MG63 (cell line): Measurements from ENCODE around the gene SCRN2. TPM values are rescaled to one million over a fixed set of nuclear protein-coding genes. Genes with fewer than 3 reads are reported as not detected.
A peak's percentile ranks its signal among the peaks of the same experiment; 100 is the strongest.

Source experiments
- DNase-seq: peaks from one replicate; pipeline ENCODE4 v3.0.0-alpha.2; 2020
- H3K27me3 ChIP-seq: fragments of 250-450 bp; sonication (Bioruptor Pico); 2 replicates; pipeline ENCODE4 v1.5.1; 2020; ENCODE audit warnings: mild to moderate bottlenecking, moderate library complexity
- H3K36me3 ChIP-seq: fragments of 250-450 bp; sonication (Bioruptor Pico); 2 replicates; pipeline ENCODE4 v1.5.1; 2020; ENCODE audit warnings: mild to moderate bottlenecking, moderate library complexity
- H3K4me3 ChIP-seq: fragments of 250-450 bp; sonication (Bioruptor Pico); 2 replicates; pipeline ENCODE4 v1.5.1; 2020; ENCODE audit warnings: mild to moderate bottlenecking, moderate library complexity
- H3K9me3 ChIP-seq: fragments of 250-450 bp; sonication (Bioruptor Pico); 2 replicates; pipeline ENCODE4 v1.5.1; 2020; ENCODE audit warnings: mild to moderate bottlenecking, moderate library complexity
- total RNA-seq: library from RNA; depleted of rRNA; stranded (reverse); fragments of >200 nt; shearing (Covaris generic); gene quantifications from 2 replicates; pipeline ENCODE4 v1.2.3, GENCODE V29; 2014; ENCODE audit warnings: low replicate concordance

The SCRN2 gene
- total RNA-seq, 1 experiment from 2014 or later = 45.0 TPM

DNA sequence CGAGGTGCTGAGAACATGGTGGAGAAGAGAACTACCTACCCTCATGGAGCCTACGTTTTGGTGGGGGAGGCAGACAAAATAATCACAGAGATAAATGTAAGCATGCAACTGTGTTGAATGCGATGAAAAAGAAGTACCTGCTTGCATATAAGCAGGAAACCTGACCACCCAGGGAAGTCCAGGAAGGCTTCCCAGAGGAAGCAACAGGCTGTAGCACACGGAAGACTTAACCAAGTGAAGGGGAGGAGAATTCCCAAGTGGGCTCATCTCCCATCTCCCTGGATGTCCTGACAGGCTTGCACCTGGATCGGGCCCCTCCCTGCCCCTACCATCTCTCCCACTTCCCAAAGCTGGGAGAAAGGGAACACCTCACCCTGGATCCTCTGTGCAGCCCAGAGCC lies 2.0 kb downstream of the SCRN2 start:
- Histone ChIP-seq H3K27me3 (no peaks in the 10 kb centered on the region), H3K9me3 (no peaks in the 10 kb centered on the region), H3K36me3 (no peaks in the 10 kb centered on the region; the same call in 1 of the 2 replicates), H3K4me3 (no peak overlapping the region)
- DNase-seq = no peak

DNA sequence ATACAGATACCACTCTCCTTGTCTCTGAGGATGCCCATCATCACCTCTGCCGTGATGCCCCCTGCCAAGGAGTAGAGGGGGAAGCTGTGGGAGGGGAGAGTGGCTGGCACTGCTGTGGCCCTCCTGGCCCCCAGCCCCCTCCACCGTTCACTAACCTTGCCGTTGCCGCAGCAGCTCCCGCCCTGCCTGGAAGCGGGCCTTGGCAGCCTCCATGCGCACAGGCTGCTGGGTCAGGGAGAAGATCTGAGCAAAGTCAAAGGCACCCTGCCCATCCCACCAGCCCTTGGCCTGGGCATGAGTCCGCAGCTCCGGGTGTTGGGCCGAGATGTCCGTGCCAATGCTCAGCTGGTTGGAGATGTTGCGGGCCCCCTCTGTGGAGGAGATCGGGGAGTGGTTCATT lies 2.4 kb downstream of the SCRN2 start:
- DNase-seq = no peak
- H3K36me3 ChIP-seq = no peaks in the 10 kb centered on the region; the same call in 1 of the 2 replicates
- H3K27me3 ChIP-seq = no peaks in the 10 kb centered on the region
- no peaks in the 10 kb centered on the region for H3K9me3 ChIP-seq
- H3K4me3 ChIP-seq = no peak overlapping the region

DNA sequence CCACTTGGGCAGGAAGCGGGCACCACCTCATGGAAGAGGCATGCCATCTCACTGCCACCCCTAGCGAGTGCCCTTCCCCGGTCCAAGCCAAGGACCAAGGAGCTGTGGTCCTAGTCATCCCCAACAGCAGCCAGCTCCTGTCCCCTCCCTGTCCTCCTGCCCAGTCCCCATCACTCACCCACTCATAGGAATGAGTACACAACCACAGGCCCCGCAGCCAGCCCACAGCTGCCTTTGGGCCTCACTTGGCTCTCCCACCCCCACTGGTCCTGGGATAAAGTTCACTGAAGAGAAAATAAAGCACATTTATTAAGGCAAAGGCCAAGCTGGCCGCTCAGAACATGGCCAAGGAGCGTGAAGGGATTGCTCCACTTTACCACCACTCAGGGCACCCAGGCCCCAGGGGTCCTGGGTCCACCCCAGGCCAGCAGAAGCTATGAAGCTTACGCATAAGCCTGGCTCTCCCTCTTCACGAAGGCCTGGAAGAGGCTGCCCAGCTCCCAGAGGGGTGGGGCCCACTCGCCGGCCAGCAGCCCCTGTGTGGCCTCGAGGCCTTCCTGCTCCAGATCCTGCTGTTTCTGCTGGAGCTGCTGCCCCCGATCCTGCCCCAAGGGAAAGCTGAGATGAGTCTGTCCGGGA lies 3.6 kb downstream of the SCRN2 start:
- no peak overlapping the region for H3K4me3 ChIP-seq
- no peak for DNase-seq
- no peaks in the 10 kb centered on the region; the same call in 1 of the 2 replicates for H3K36me3 ChIP-seq
- no peaks in the 10 kb centered on the region for H3K27me3 ChIP-seq
- H3K9me3 ChIP-seq = no peaks in the 10 kb centered on the region

DNA sequence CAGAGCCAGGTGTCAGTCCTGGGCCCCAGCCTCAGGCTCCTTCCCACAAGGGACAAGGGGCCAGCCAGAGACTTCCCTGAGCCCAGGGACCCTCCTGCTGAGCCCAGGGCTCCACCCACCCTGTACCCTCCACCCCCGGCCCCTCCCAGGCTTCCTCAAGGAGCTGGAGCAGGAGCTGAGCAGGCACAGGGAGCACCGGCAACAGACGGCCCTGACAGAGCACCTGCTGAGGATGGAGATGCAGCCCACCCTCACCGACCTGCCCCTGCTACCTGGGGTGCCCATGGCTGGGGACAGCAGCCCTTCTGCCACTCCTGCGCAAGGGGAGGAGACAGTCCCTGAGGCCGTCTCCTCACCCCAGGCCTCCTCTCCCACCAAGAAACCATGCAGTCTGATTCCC lies 4.5 kb downstream of the SCRN2 start:
- H3K4me3 ChIP-seq = no peak overlapping the region
- H3K36me3 ChIP-seq = no peaks in the 10 kb centered on the region; the same call in 1 of the 2 replicates
- H3K27me3 ChIP-seq = no peaks in the 10 kb centered on the region
- DNase-seq = no peak
- no peaks in the 10 kb centered on the region for H3K9me3 ChIP-seq

DNA sequence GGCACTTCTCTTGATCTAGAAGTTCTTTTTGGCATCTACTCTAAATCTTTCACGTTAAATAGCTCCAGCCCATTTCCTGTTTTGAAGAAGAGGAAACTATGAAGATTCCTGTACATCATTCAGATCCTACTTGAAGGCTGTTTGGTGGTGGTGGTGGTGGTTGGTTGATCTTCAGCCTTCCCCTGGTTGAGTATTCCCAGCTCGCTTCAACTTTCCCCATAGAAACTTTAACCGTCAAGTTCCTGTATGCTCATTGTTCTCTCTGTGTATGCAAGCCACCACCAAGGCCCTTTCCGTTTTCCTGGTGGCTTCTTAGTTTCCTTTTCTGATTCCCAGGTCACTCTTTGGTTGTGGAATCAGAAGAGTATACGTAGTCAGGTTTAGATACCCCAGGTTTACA lies 6.3 kb downstream of the SCRN2 start:
- no peak overlapping the region for H3K4me3 ChIP-seq
- no peak for DNase-seq
- H3K9me3 ChIP-seq = no peaks in the 10 kb centered on the region
- no peaks in the 10 kb centered on the region for H3K27me3 ChIP-seq
- H3K36me3 ChIP-seq = peaks cover 2% of the 10 kb centered on the region; the same call in 1 of the 2 replicates

DNA sequence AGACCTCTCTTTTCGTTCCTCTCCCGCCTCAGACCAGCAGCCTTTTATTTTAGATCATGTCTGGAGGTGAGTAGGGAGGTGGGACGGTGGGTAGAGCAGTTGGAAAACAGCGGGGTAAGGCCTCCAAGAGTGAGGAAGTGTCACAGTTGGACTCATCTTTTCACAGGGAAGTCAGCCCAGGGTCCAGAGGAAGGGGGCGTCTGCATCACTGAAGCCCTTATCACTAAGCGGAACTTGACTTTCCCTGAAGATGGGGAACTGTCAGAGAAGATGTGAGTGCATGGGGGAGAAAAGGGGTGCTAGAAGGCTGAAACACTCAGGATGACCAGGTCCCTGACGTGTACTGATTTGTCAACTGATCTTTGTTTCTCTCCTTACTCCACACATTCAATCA lies 9.1 kb downstream of the SCRN2 start:
- H3K36me3 ChIP-seq = peaks cover 24% of the 10 kb centered on the region
- H3K27me3 ChIP-seq = no peaks in the 10 kb centered on the region
- peak overlapping the region; percentile 82 for H3K4me3 ChIP-seq
- H3K9me3 ChIP-seq = no peaks in the 10 kb centered on the region
- DNase-seq = no peak

DNA sequence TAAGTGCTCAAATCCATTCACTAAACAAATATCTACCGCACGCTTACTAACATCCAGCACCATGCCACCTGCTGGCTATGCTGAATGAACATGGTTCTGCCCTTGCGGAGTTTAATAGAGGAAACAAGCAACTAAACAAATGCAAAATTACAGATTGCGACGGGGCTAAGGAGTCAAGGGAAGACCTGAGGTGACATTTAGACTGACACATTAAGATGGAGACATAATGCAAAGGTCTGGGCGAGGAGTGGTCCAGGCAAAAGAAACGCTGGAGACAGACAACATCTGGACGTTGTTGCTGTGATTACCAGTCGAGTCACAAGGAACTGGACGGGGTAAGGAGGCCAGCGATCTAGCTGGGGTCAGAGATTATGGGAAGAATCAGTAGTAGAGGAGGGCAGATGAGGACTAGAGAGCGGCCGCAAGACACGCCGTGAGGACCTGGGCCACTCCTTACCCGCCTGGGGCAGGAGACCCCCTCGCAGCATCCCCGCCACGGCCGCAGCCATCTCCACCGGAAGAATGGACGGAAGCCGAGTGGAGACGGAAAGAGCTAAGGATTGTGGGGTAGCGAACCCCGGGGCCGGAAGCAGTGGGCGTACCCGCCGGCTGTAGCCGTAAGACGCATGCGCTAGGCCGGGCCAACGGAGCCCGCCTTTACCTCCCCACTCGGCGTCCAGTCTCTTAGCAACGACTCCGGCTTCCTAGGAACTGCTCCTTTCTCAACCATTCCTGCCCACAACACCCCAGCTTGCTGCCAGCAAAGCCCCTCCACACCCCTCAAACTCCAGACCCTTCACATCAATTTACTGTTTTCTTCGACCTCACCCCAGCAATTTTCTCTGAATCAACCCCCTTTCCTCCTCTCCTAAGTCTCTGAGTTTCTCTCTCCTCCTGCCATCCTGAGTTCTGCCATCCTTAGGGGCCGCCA lies 9.8 kb downstream of the SCRN2 start, which contains the start of the genes LRRC46 and MRPL10:
TSS of gene LRRC46 (plus strand) at position 668 of the 931 bp plus-strand sequence. CDS start 320 bp downstream, outside the sequence.
TSS of gene MRPL10 (minus strand) at position 539 of the 931 bp plus-strand sequence. CDS start at position 509, 30 bp downstream.
- H3K9me3 ChIP-seq = no peaks in the 10 kb centered on the region
- H3K36me3 ChIP-seq = peaks cover 31% of the 10 kb centered on the region
- H3K4me3 ChIP-seq = peak within 1 kb of the TSS; percentile 82
- DNase-seq = peak; percentile 92
- H3K27me3 ChIP-seq = no peaks in the 10 kb centered on the region

DNA sequence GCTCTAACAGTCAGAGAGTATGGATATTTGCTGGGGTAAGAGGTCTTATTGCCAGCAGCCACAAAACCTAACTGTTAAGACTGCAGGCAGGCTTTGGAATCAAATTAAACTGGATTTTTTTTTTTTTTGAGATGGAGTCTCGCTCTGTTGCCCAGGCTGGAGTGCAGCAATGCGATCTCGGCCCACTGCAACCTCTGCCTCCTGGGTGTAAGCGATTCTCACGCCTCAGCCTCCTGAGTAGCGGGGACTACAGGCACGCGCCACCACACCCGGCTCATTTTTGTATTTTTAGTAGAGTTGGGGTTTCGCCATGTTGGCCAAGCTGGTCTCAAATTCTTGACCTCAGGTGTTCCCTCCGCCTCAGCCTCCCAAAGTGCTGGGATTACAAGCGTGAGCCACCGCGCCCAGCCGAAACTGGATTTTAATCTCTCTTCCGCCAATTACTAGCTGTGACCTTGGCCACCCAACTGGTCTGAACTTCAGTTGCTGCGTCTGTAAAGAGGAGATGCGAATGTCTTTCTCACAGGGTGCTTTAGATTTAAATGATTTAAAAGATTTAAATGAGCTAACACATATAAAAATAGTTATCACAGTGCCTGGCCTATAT lies 10.6 kb downstream of the SCRN2 start:
- DNase-seq = no peak
- H3K36me3 ChIP-seq = peaks cover 36% of the 10 kb centered on the region
- no peaks in the 10 kb centered on the region for H3K27me3 ChIP-seq
- no peaks in the 10 kb centered on the region for H3K9me3 ChIP-seq
- peak overlapping the region; percentile 82 for H3K4me3 ChIP-seq

DNA sequence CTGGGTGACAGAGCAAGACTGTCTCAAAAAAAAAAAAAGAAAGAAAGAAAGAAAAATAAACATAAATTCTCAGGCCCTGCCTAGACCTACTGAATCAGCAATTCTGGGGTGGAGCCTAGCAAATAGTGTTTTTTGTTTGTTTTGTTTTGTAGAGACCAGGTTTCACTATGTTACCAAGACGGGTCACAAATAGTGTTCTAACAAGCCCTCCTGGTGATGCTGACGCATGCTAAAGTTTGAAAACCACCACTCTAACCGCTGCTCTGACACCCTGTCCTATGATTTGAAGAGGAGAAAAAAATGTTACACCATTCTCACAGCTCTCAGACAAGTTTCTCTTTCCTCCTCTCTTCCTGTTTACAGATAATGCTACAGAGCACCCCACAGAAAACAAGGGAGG lies 11.2 kb downstream of the SCRN2 start:
- Histone ChIP-seq H3K27me3 (no peaks in the 10 kb centered on the region), H3K36me3 (peaks cover 41% of the 10 kb centered on the region), H3K9me3 (no peaks in the 10 kb centered on the region), H3K4me3 (no peak overlapping the region; the same call in 1 of the 2 replicates)
- no peak for DNase-seq

DNA sequence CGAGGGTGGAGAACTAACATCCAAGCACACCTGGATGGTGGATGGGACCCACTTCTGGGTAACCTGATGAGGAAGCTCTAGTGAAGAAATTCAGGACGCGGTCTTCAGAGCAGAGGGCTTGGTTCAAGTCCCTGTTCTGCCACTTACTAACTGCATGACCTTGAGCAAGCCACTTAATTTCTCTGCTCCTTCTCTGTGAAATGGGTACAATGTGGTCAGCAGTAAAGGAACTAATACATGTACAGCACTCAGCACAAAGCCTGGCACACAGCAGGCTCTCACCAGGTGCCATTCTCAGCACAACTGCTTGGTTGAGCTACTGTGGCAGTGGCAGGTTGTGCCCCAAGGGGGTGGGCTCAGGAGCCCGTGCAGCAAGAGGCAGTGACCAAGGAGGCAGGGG lies 17.6 kb downstream of the SCRN2 start:
- no peak for DNase-seq
- H3K36me3 ChIP-seq = peaks cover 44% of the 10 kb centered on the region

DNA sequence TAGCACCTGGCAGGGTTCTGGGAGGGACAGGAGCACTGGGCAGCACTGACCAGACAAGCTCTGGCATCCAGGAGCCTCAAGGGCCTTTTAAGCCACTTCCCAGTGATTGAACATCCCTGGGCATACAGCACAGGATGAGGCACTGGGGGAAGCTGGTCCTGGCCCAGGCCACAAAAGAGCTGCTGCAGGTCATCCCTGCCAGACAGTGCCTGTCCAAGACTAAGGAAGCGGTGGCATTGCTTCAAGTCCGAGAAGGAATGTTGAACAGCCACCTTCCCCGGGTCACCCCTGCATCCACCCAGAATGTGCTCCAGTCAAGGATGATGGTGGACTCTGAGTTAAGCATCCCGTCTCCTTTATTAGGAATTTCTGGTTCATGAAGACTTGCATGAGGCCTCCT lies 18.3 kb downstream of the SCRN2 start:
- no peaks in the 10 kb centered on the region for H3K9me3 ChIP-seq
- DNase-seq = no peak
- peaks cover 37% of the 10 kb centered on the region for H3K36me3 ChIP-seq
- H3K27me3 ChIP-seq = no peaks in the 10 kb centered on the region
- no peak overlapping the region for H3K4me3 ChIP-seq

More for the DNA sequence above, 17.6 kb downstream of the SCRN2 start:
- Histone ChIP-seq H3K4me3 (no peak overlapping the region), H3K27me3 (no peaks in the 10 kb centered on the region), H3K9me3 (no peaks in the 10 kb centered on the region)

DNA sequence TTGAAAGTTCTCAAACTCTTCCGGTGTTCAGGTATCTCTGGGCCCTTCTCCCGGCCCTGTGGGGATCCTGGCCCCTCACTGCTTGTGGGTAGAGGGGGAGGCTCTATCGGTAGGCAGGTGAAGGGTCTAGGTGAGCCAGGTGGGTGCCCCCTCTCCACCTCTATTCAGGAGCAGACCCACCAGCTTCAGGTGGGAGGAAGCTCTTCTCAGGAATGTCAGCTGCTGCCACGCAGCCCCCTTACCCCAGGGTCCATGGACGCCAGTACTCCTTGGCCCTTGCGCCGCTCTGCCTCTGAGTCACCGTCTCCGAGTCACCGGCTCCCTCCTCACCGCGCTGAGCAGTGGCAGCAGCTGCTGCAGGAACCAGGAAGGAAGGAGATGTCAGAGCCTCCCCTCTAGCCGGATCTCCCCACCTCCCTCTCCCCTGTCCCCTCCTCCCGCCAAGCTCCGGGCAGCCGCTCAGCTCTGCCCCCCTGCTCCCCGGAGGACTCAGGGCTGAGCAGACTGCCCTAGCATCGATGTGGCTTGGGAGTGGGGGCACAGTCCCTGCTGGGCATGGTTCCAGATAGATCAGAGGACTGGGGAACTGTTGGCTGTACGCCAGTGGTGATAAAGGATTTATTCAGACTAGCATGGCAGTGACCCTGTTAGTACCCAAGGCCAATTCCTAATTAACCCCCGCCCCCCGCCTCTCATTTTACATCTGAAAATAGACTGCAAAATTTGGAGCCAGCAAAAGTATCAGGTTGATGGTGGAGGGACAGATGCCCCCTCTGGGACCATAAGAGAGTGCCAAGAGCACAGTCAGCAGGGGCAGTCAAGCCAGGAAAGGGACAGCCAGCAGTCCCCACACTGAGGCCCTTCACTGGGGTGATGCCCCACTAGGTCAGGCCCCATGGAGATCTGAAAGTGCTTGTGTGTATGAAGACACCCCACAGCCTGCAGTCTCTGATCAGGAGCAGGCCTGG lies 19.4 kb downstream of the SCRN2 start, which contains the start of gene OSBPL7:
TSS of gene OSBPL7 (minus strand) at position 371 of the 968 bp plus-strand sequence. CDS start 1,516 bp downstream, outside the sequence.
- peak within 1 kb of the TSS; percentile 56 for H3K4me3 ChIP-seq
- no peaks in the 10 kb centered on the region for H3K27me3 ChIP-seq
- no peaks in the 10 kb centered on the region for H3K9me3 ChIP-seq
- DNase-seq = peak; percentile 91
- peaks cover 28% of the 10 kb centered on the region for H3K36me3 ChIP-seq

DNA sequence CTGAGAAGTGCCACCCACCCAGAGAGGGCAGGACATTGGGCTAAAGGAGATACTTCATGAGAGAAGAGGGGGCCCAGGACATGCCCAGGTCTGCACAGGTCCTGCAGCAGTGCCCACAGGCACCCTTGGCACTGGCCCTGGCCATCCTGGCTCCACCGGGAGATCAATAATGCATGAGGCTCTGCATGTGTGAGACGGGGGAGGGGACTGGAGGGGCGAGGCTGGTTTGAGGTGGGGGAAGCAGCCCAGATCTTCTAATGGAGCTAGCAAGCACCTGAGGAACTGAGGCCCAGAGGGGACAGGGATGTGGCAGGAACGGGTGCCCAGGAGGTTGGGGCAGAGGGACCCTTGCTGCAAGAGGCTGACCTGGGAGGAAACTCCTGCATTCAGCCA lies 20.0 kb downstream of the SCRN2 start:
- no peak for DNase-seq
- no peaks in the 10 kb centered on the region for H3K27me3 ChIP-seq
- peak overlapping the region; percentile 56 for H3K4me3 ChIP-seq
- H3K36me3 ChIP-seq = peaks cover 21% of the 10 kb centered on the region
- no peaks in the 10 kb centered on the region for H3K9me3 ChIP-seq

DNA sequence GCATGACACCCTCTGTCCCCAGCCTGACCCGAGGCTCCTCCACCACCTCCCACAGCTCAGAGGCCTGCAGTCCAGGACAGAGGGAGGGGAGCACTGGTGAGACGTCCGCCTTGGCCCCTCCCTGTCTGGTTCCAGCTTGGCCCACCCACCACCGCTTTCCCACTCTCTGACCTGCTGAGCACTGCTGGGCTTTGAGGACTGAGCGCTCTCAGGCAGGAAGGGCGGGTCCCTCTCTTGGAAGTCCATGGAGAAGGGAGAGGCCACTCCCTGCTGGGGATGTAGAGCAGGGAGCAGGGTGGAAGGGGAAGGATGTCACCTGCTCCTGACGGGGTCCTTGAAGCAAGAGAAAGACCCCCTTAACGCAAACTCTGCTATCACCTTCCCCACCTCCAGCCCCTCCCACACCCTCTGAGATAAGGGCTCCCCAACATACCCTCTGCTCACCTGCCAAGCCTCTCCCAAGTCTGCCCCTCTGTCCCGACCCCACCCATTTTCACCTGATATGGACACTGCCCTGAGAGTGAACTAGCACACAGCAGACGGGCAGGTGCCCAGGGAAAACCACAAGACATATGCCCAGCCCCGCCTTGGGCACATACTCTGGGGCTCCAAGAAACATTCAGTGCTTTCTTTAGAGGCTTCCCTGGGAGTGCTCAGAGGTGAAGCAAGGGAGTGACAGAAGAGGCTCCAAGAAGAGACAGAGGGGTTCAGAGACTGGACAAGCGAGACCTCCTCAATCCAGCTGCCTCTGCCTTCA lies 20.9 kb downstream of the SCRN2 start:
- no peak overlapping the region; the same call in 1 of the 2 replicates for H3K4me3 ChIP-seq
- H3K27me3 ChIP-seq = no peaks in the 10 kb centered on the region
- H3K9me3 ChIP-seq = no peaks in the 10 kb centered on the region
- H3K36me3 ChIP-seq = peaks cover 15% of the 10 kb centered on the region
- no peak for DNase-seq

DNA sequence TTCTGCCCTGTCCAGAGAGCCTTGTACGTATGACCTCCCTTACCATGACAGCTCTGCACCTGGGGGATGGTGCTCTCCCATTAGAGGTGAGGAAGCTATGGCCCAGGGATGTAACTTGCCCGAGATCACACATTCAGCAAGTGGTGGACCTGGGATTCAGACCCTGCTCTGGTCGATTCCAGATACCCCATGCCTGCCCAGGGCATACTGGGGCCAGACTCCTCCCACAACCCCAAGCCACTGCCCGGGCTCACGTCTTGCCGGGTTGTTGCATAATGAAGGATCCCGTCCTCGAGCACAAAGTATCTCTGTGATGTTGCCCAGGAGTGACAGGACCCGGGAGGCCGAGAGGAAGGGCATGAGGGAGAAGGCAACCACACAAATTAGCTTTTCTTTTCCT lies 21.6 kb downstream of the SCRN2 start:
- no peak for DNase-seq
- Histone ChIP-seq H3K4me3 (no peak overlapping the region), H3K36me3 (peaks cover 12% of the 10 kb centered on the region)

More for the DNA sequence above, 21.6 kb downstream of the SCRN2 start:
- Histone ChIP-seq H3K9me3 (no peaks in the 10 kb centered on the region), H3K27me3 (no peaks in the 10 kb centered on the region)
